Endothelial cell of umbilical vein (primary cell): ENCODE data around the gene PPIE. TPM values are rescaled to one million over a fixed set of nuclear protein-coding genes. Genes with fewer than 3 reads are reported as not detected.

ENCODE experiments used
- BruUV-seq: library from RNA; stranded (reverse); fragments of 400-500 nt; replicated peaks from 2 replicates; lab custom pipeline; 2021; lab: Mats Ljungman, UMichigan
- CTCF ChIA-PET: fragments of 300-600, 350-600 bp; sonication (Branson Sonifier 250); formaldehyde crosslinking; loops from one replicate; lab custom pipeline; 2021; ENCODE audit warnings: antibody characterized with exemption, inconsistent platforms; lab: Charles Lee
- POLR2A ChIA-PET: fragments of 300-600, 350-600 bp; sonication (Branson Sonifier 250); formaldehyde crosslinking; loops from one replicate; lab custom pipeline; 2021; ENCODE audit warnings: antibody characterized with exemption, inconsistent platforms; lab: Charles Lee
- DNase-seq: peaks from one replicate; pipeline ENCODE4 v3.0.0-alpha.2; 2011; ENCODE audit warnings: low read depth, low spot score
- FAIRE-seq: peaks from 2 replicates; lab custom pipeline; 2011; peaks lifted over from hg19 to GRCh38; lab: Jason Lieb, UNC
- H2AFZ ChIP-seq: 2 replicates; pipeline ENCODE4 v1.6.0; 2012; ENCODE audit warnings: low read depth, low read length, control low read depth, inconsistent platforms
- H3K27ac ChIP-seq: 2 replicates; pipeline ENCODE4 v1.5.1; 2011; ENCODE audit warnings: low read depth, mild to moderate bottlenecking, control low read depth, low read length, moderate library complexity; ENCODE audit not compliant: insufficient read depth
- H3K27me3 ChIP-seq, 2 experiments: 2 replicates each; pipeline versions ENCODE4 v1.6.0 to v1.6.1; 2011; ENCODE audit warnings: low read length in 2 of 2, mixed read lengths in 1 of 2; ENCODE audit not compliant: control insufficient read depth in 2 of 2, insufficient read depth in 2 of 2
- H3K36me3 ChIP-seq, 2 experiments: 2 replicates in 1 of 2; 3 replicates in 1 of 2; pipeline ENCODE4 v1.5.1; 2011; ENCODE audit warnings: low read length in 2 of 2, mild to moderate bottlenecking in 1 of 2, moderate library complexity in 1 of 2; ENCODE audit not compliant: control insufficient read depth in 2 of 2, insufficient read depth in 2 of 2; ENCODE audit errors: extremely low read depth in 1 of 2
- H3K4me1 ChIP-seq: 3 replicates; pipeline ENCODE4 v1.5.1; 2011; ENCODE audit warnings: mild to moderate bottlenecking, low read length; ENCODE audit not compliant: control insufficient read depth, insufficient read depth; ENCODE audit errors: extremely low read depth
- H3K4me2 ChIP-seq: 2 replicates; pipeline ENCODE4 v1.6.1; 2011; ENCODE audit warnings: low read length, control low read depth, mixed read lengths; ENCODE audit not compliant: insufficient read depth
- H3K4me3 ChIP-seq, 3 experiments: fragments of 200-600 bp in 1 of 3; sonication (generic), shearing (Covaris generic) in 1 of 3; replicated peaks in 1 of 3; 2 replicates each; pipeline ENCODE4 v1.5.1; 2011 to 2016; ENCODE audit warnings: control low read depth in 3 of 3, low read length in 3 of 3, mild to moderate bottlenecking in 2 of 3, inconsistent platforms in 1 of 3, low read depth in 1 of 3, moderate library complexity in 1 of 3; ENCODE audit not compliant: insufficient read depth in 1 of 3
- H3K79me2 ChIP-seq: 2 replicates; pipeline ENCODE4 v1.6.0; 2012; ENCODE audit warnings: low read length, inconsistent platforms; ENCODE audit not compliant: control insufficient read depth, insufficient read depth
- H3K9ac ChIP-seq: replicated peaks from 2 replicates; pipeline ENCODE3; 2011; ENCODE audit warnings: low read length, control low read depth; ENCODE audit not compliant: insufficient read depth; ENCODE audit errors: extremely low read depth
- H3K9me1 ChIP-seq: replicated peaks from 3 replicates; pipeline ENCODE4 v1.6.0; 2011; ENCODE audit warnings: mild to moderate bottlenecking, low read length; ENCODE audit not compliant: control insufficient read depth, insufficient read depth; ENCODE audit errors: extremely low read depth
- H3K9me3 ChIP-seq: replicated peaks from 2 replicates; pipeline ENCODE4 v1.5.1; 2012; ENCODE audit warnings: low read length, inconsistent platforms; ENCODE audit not compliant: control insufficient read depth, insufficient read depth
- H4K20me1 ChIP-seq: replicated peaks from 2 replicates; pipeline ENCODE3; 2011; ENCODE audit warnings: mild to moderate bottlenecking, low read length; ENCODE audit not compliant: control insufficient read depth, insufficient read depth; ENCODE audit errors: extremely low read depth
- EZH2 ChIP-seq: IDR thresholded peaks from 2 replicates; pipeline ENCODE4 v1.6.1; 2012; ENCODE audit warnings: borderline replicate concordance, low read depth, mild to moderate bottlenecking, moderate library complexity, low read length, inconsistent platforms; ENCODE audit not compliant: severe bottlenecking
- FOS ChIP-seq: IDR thresholded peaks from 2 replicates; pipeline ENCODE4 v1.6.1; 2011; ENCODE audit warnings: mild to moderate bottlenecking, low read length, moderate library complexity, borderline replicate concordance; ENCODE audit not compliant: insufficient read depth
- GATA2 ChIP-seq: IDR thresholded peaks from 2 replicates; pipeline ENCODE4 v1.7.0; 2011; ENCODE audit warnings: low read depth, mild to moderate bottlenecking, moderate library complexity, mixed read lengths, low read length; ENCODE audit not compliant: insufficient read length, insufficient read depth
- JUN ChIP-seq: IDR thresholded peaks from 2 replicates; pipeline ENCODE4 v1.6.1; 2011; ENCODE audit warnings: borderline replicate concordance, low read depth; ENCODE audit not compliant: insufficient read length, insufficient read depth
- MYC ChIP-seq: IDR thresholded peaks from one replicate; pipeline ENCODE4 v1.6.1; 2011; ENCODE audit warnings: mild to moderate bottlenecking, low read depth, low read length
- POLR2A ChIP-seq: IDR thresholded peaks from 2 replicates; pipeline ENCODE4 v1.6.1; 2012; ENCODE audit warnings: low read depth, mild to moderate bottlenecking, control low read depth, low read length
- POLR2AphosphoS5 ChIP-seq: IDR thresholded peaks from 2 replicates; pipeline ENCODE4 v1.6.1; 2012; ENCODE audit warnings: low read depth, mild to moderate bottlenecking, control low read depth, low read length, moderate library complexity; ENCODE audit not compliant: insufficient read depth
- dilution Hi-C: fragments of 300-500 bp; cut with MboI; formaldehyde crosslinking; loops from one replicate; pipeline ENCODE4 v1.15.0; 2019; ENCODE audit warnings: low sequenced_read_pairs; ENCODE audit not compliant: extremely low pct_ligation_motif_present
- intact Hi-C: fragments of 100-400 bp; cut with micrococcal nuclease; formaldehyde crosslinking; loops from one replicate; pipeline ENCODE4 v1.10.0; 2022
- polyA plus RNA-seq, 4 experiments: library from polyadenylated mRNA; depleted of rRNA in 3 of 4; stranded (reverse) in 3 of 4; unstranded in 1 of 4; fragments of >200 nt; gene quantifications; 2 replicates each; pipeline versions ENCODE4 v1.2.1 to v1.2.3, GENCODE V29; 2011 to 2012; ENCODE audit warnings: missing spikeins in 1 of 4
- total RNA-seq: library from RNA; stranded (reverse); gene quantifications from 2 replicates; pipeline ENCODE4 v1.2.3, GENCODE V29; 2021
- TF ChIP-seq, protein P1 (sequence below): IDR thresholded peaks from 2 replicates; pipeline ENCODE4 v1.6.1; 2011; ENCODE audit not compliant: insufficient read depth, insufficient read length
- TF ChIP-seq, protein P2 (sequence below), 2 donors: IDR thresholded peaks; 1 replicate in 1 of 2; 2 replicates in 1 of 2; pipeline ENCODE4 v1.5.1; 2011; ENCODE audit warnings: low read length in 2 of 2, mild to moderate bottlenecking in 2 of 2, moderate library complexity in 2 of 2, control low read depth in 1 of 2, inconsistent platforms in 1 of 2, low read depth in 1 of 2; ENCODE audit not compliant: insufficient read depth in 1 of 2; ENCODE audit errors: extremely low read depth in 1 of 2

PPIE gene
- total and polyA plus RNA-seq, 2 donors (not counting 3 experiments of a cell fraction or from before 2014, with no cell fraction given): 44.4 to 74.9 TPM

DNA sequence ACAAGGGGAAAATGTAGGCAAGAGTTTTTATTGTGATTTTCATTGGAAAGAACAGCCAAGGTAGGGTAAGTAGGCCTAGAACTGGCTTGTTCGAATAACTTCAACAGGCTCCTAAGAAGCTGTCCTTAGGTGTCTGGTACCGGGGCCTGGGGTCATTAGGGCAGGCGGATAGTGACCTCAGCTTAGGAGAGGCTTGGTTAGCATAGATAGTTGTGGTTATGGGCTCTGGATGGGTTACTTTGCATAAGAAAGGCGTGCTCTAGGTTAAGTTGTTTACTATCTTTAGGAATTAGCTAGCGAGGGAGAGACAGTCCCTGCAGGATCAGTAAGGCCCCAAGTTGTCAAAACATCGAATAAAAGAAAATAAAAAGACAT lies 26.7 kb upstream of the PPIE start:
- H3K4me2 ChIP-seq: no peak overlapping the region
- no peak for TF ChIP-seq FOS
- TF ChIP-seq, protein P1, sequence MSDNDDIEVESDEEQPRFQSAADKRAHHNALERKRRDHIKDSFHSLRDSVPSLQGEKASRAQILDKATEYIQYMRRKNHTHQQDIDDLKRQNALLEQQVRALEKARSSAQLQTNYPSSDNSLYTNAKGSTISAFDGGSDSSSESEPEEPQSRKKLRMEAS: no peak
- H3K79me2 ChIP-seq: no peaks in the 10 kb centered on the region
- no peak overlapping the region for H3K9ac ChIP-seq
- ChIA-PET CTCF (interaction anchor here (0.9 to 3.5 kb wide), 4 partner anchors 21 to 106 kb away, joined by 3 to 24 read pairs (median 3); partner anchors contain the start of gene HPCAL4), POLR2A (no interaction called here)
- no peak overlapping the region for H2AFZ ChIP-seq
- intact Hi-C loops (no loop called here), dilution Hi-C loops (no loop called here)
- no peak for DNase-seq
- H3K9me1 ChIP-seq: no peaks in the 10 kb centered on the region
- H3K9me3 ChIP-seq: no peaks in the 10 kb centered on the region
- no peak overlapping the region for H3K4me3 ChIP-seq
- BruUV-seq: no TSS peak
- no peaks in the 10 kb centered on the region for H3K4me1 ChIP-seq
- H4K20me1 ChIP-seq: no peaks in the 10 kb centered on the region
- H3K27ac ChIP-seq: no peak overlapping the region
- H3K27me3 ChIP-seq: peaks cover 28 to 29% of the 10 kb centered on the region in 2 experiments
- FAIRE-seq: no peak
- no peaks in the 10 kb centered on the region for H3K36me3 ChIP-seq

DNA sequence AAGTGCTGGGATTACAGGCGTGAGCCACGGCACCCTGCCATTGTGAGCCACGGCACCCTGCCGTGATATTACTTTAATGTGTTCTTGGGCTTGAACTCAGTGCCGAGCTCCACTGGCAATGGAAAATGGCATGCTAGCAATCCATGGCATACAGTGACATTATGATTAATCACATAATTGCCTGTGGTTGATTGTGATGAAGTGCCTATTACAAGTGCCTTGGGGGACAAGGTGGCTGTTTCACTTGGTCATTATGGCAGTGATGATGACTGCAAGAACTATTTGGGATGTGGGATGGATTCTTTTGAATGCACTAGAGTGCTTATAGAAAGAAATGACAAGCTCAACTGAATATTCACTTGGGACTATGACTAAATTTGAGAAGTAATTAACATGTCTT lies 25.1 kb upstream of the PPIE start:
- no peak overlapping the region for H3K27ac ChIP-seq
- H4K20me1 ChIP-seq: no peaks in the 10 kb centered on the region
- H3K4me2 ChIP-seq: no peak overlapping the region
- H3K9me3 ChIP-seq: no peaks in the 10 kb centered on the region
- no peaks in the 10 kb centered on the region for H3K79me2 ChIP-seq
- ChIA-PET CTCF (interaction anchor here (0.7 to 3.5 kb wide), 4 partner anchors 12 to 107 kb away, joined by 3 to 24 read pairs (median 4); partner anchors contain the start of gene NT5C1A), POLR2A (no interaction called here)
- H3K9me1 ChIP-seq: no peaks in the 10 kb centered on the region
- H3K27me3 ChIP-seq: peaks cover 36 to 39% of the 10 kb centered on the region in 2 experiments
- DNase-seq (no peak), FAIRE-seq (no peak)
- no TSS peak for BruUV-seq
- no peak overlapping the region for H3K4me3 ChIP-seq
- H3K4me1 ChIP-seq: no peaks in the 10 kb centered on the region
- dilution Hi-C loops (no loop called here), intact Hi-C loops (no loop called here)
- no peak overlapping the region for H2AFZ ChIP-seq
- no peak for TF ChIP-seq GATA2
- no peak for TF ChIP-seq JUN
- TF ChIP-seq, protein P2, sequence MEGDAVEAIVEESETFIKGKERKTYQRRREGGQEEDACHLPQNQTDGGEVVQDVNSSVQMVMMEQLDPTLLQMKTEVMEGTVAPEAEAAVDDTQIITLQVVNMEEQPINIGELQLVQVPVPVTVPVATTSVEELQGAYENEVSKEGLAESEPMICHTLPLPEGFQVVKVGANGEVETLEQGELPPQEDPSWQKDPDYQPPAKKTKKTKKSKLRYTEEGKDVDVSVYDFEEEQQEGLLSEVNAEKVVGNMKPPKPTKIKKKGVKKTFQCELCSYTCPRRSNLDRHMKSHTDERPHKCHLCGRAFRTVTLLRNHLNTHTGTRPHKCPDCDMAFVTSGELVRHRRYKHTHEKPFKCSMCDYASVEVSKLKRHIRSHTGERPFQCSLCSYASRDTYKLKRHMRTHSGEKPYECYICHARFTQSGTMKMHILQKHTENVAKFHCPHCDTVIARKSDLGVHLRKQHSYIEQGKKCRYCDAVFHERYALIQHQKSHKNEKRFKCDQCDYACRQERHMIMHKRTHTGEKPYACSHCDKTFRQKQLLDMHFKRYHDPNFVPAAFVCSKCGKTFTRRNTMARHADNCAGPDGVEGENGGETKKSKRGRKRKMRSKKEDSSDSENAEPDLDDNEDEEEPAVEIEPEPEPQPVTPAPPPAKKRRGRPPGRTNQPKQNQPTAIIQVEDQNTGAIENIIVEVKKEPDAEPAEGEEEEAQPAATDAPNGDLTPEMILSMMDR (IDR thresholded peaks at IDR 0.05; ENCODE audit: extremely low read depth in 1 of 2, insufficient read depth in 1 of 2, low read depth in 1 of 2, low read length in 2 of 2): no peak
- TF ChIP-seq FOS: no peak
- TF ChIP-seq POLR2AphosphoS5: no peak
- TF ChIP-seq POLR2A: no peak
- TF ChIP-seq, protein P1: no peak
- TF ChIP-seq EZH2: no peak
- TF ChIP-seq MYC: no peak
- H3K36me3 ChIP-seq: no peaks in the 10 kb centered on the region
- H3K9ac ChIP-seq: no peak overlapping the region
